ENCODE results near the gene CRHR2.
"Not testable (repeated sequence)": the region's sequence is repeated elsewhere in the genome, so short reads cannot be mapped to it uniquely, and the experiment has no call there.

The CRHR2 gene

DNA sequence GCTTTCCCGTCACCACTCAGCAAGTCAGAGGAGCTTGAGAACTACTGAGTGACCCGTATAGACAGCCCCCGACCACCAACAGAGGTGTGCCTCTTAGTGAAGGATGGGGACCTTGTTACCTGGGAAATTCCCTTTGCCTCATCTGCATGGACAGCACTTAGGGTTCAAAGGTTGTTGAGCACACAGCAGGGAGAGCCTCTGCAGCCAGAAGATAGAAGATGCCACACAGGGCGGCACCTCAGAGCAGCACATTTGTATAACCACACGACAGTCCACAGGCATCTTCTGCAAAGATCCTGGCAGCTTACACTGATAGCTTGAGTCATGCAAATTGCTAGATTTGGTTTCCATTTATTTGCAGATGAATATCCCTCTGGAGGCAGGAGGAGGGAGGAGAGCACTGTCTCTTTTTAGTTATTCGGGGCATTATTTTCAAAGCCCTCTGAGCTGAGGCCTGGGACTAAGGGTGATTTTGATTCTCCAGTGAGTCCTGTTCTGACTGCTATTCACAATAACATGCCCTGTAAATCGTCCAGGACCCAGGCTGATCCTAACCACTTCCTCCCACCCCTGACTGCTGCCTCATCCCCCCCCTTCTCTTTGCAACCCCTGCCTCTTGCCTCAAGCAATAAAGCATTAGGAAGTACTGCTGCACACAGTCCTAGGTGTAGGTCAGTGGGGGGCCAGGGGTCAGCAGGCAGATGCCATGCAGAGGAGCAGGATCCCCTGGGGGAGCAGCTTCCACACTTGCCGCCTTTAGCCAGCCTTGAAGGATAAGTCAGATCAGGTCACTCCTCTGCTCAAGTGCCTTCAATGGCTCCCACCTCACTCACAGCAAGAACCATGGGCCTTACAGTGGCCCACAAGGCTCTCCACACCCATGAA is 45.0 kb upstream of the CRHR2 start:
- no peak for DNase-seq (ENCODE audit: low read depth)
- TF ChIP-seq, protein P1, sequence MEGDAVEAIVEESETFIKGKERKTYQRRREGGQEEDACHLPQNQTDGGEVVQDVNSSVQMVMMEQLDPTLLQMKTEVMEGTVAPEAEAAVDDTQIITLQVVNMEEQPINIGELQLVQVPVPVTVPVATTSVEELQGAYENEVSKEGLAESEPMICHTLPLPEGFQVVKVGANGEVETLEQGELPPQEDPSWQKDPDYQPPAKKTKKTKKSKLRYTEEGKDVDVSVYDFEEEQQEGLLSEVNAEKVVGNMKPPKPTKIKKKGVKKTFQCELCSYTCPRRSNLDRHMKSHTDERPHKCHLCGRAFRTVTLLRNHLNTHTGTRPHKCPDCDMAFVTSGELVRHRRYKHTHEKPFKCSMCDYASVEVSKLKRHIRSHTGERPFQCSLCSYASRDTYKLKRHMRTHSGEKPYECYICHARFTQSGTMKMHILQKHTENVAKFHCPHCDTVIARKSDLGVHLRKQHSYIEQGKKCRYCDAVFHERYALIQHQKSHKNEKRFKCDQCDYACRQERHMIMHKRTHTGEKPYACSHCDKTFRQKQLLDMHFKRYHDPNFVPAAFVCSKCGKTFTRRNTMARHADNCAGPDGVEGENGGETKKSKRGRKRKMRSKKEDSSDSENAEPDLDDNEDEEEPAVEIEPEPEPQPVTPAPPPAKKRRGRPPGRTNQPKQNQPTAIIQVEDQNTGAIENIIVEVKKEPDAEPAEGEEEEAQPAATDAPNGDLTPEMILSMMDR (IDR thresholded peaks at IDR 0.05; ENCODE audit: insufficient read depth, low read depth, low read length, missing control alignments): no peak

DNA sequence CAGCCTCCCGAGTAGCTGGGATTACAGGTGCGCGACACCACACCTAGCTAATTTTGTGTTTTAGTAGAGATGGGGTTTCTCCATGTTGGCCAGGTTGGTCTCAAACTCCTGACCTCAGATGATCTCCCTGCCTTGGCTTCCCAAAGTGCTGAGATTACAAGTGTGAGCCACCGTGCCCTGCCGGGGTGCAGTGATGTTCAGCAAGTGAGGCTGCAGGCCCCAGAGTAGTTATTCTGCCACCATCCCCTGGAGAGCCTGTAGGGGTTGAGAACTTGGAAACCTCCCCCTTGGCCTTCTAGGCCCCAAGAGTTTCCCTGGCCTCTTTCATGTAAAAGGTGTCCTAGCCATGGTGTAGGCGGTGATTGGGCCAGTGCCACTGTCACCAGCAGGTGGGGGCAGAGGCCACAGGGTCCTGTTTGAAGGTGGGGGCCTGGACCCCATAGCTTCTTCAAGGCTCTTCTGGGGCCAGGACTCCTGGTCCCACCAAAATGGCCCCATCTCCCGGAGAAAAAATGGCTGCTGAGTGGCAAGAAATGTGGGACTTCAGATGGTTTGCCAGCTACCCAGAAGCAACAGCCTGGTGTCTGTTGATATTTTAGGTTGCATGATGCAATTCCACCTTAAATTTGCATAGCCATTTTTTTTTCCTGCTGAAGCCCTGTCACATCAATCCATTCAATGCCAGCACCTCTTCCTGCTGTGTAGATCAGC is 44.2 kb upstream of the CRHR2 start:
- no peak overlapping the region for H3K4me3 ChIP-seq (ENCODE audit: low read length)
- TF ChIP-seq, protein P1 (IDR thresholded peaks at IDR 0.05; ENCODE audit: insufficient read depth, low read depth, low read length, missing control alignments): no peak
- no peak for DNase-seq (ENCODE audit: low read depth)

More for the DNA sequence above, 45.0 kb upstream of the CRHR2 start:
- no peak overlapping the region for H3K4me3 ChIP-seq (ENCODE audit: low read length)

DNA sequence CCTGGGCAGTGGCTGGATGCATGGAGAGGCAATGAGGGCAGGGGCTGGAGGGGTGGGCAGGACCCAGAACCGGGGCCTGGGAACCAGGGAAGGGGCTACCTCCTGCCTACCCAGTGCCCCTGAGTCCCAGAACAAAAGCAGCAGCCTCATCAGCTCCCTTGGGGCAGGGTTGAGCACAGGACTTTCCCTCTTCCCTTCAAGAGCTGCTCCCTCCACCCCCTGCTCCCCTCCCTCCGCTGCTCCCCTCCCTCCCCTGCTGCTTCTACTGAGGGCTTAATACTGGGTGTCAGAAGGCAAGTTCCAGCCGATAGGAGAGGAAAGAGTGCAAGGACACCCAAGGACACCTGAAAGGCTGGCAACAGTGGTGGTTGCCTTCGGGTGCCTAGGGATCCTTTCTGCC is 41.5 kb upstream of the CRHR2 start:
- TF ChIP-seq, protein P1 (IDR thresholded peaks at IDR 0.05; ENCODE audit: insufficient read depth, low read depth, low read length, missing control alignments): no peak
- H3K4me3 ChIP-seq (ENCODE audit: low read length): no peak overlapping the region
- DNase-seq (ENCODE audit: low read depth): no peak

DNA sequence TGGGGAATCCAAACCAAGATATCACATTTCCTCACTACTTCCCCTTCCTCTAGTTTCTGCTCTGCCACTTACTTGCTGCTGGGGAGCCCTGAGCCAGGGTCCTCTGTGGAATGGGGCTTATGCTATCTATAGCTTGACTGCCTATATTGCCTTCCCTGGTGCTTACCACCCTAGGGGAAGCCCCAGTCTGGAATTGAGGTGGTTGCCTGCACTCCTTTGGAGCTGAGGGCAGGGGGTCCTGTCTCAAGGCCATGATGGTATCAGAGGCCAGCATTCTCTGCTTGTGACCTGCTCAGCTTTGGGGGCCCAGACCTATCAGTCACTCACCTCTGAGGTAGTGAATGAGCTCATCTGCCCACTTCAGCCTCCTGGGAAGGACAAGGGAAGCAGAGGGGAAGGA is 40.4 kb upstream of the CRHR2 start:
- no peak overlapping the region for H3K4me3 ChIP-seq (ENCODE audit: low read length)
- DNase-seq (ENCODE audit: low read depth): no peak
- TF ChIP-seq, protein P1 (IDR thresholded peaks at IDR 0.05; ENCODE audit: insufficient read depth, low read depth, low read length, missing control alignments): no peak

DNA sequence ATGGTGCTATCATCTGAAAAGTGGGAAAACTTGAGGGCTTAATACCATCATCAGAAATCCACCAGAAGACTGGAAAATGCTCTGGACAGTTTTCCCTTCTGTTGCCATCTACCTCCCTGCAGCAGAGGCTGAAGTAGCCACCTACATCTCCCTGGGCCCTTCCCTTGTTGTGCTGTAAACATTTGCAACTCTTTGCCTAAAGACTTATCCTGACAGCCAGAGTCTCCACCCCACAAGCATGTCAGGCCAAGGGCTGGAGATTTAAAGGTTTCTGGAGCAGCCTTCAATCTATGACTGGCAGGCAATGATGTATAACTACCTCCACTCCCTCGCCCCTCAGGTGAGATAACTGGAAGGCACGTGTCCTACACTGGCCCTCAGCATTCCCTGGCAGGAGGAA is 39.9 kb upstream of the CRHR2 start:
- no peak overlapping the region for H3K4me3 ChIP-seq (ENCODE audit: low read length)
- TF ChIP-seq, protein P1 (IDR thresholded peaks at IDR 0.05; ENCODE audit: insufficient read depth, low read depth, low read length, missing control alignments): no peak
- no peak for DNase-seq (ENCODE audit: low read depth)

DNA sequence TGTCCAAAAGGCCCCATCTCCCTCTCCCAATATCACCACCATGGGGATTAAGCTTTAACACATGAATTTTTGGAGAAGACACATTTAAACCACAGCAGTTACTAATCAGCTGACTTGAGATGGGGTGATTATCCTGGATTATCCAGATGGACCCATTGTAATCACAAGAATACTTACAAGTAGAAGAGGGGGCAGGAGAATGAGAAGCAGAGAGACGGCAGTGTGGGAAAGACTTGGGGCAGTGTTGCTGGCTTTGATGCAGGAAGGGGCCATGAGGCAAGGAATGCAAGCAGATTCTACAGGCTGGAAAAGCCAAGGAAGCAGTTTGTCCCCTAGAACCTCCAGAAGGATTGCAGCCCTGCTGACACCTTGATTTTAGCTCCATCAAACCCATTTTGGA is 39.0 kb upstream of the CRHR2 start:
- H3K4me3 ChIP-seq (ENCODE audit: low read length): no peak overlapping the region
- TF ChIP-seq, protein P1 (IDR thresholded peaks at IDR 0.05; ENCODE audit: insufficient read depth, low read depth, low read length, missing control alignments): no peak
- no peak for DNase-seq (ENCODE audit: low read depth)

DNA sequence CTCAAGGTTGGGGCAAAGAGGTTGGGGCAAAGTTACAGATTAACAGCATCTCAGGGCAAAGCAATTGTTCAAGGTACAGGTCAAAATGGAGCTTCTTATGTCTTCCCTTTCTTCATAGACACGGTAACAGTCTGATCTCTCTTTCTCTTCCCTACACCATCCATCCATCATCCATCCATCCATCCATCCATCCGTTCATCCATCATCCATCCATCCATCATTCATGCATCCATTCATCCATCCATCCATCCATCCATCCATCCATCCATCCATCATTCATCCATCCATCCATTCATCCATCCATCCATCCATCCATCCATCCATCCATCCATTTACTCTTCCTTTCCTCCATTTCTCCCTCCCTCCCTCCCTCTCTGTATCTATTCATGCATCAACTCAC is 37.2 kb upstream of the CRHR2 start:
- not testable (repeated sequence) for H3K4me3 ChIP-seq (ENCODE audit: low read length); DNase-seq (ENCODE audit: low read depth)

Measured in epithelial cell of esophagus (primary cell).